Stomach (tissue), 9 donors: ENCODE data around the gene CSGALNACT2. TPM values are rescaled to one million over a fixed set of nuclear protein-coding genes. Genes with fewer than 3 reads are reported as not detected.

Experiments
- DNase-seq, 2 donors: peaks; one replicate each; pipeline versions ENCODE4 v3.0.0 to v3.0.0-alpha.2; 2013 to 2019
- H3K27ac ChIP-seq, 5 donors: fragments of 200-600 bp in 4 of 5; sonication (generic) in 4 of 5; one replicate each; pipeline ENCODE4 v1.5.1; 2013 to 2019; ENCODE audit warnings: mild to moderate bottlenecking in 1 of 5, moderate library complexity in 1 of 5
- H3K27me3 ChIP-seq, 3 donors: fragments of 200-600 bp; sonication (generic); one replicate each; pipeline ENCODE4 v1.5.1; 2017 to 2019; ENCODE audit warnings: mixed run types in 1 of 3
- H3K36me3 ChIP-seq, 4 donors: fragments of 200-600 bp; sonication (generic); 1 replicate in 3 of 4; 2 replicates in 1 of 4; pipeline ENCODE4 v1.5.1; 2016 to 2019
- H3K4me1 ChIP-seq, 4 donors: fragments of 200-600 bp; sonication (generic); one replicate each; pipeline ENCODE4 v1.5.1; 2016 to 2019
- H3K4me3 ChIP-seq, 4 donors: fragments of 200-600 bp; sonication (generic) in 3 of 4; one replicate each; pipeline ENCODE4 v1.5.1; 2016 to 2019; ENCODE audit warnings: mild to moderate bottlenecking in 1 of 4
- H3K9me3 ChIP-seq, 4 donors: fragments of 200-600 bp; sonication (generic); one replicate each; pipeline ENCODE4 v1.5.1; 2016 to 2019
- EP300 ChIP-seq: sonication (generic); formaldehyde crosslinking; IDR thresholded peaks from one replicate; pipeline ENCODE4 v1.6.1; 2017; ENCODE audit warnings: antibody characterized with exemption
- POLR2A ChIP-seq, 4 donors: fragments of 450-650 bp; IDR thresholded peaks; one replicate each; pipeline ENCODE4 v1.6.1; 2016; ENCODE audit warnings: antibody characterized with exemption in 4 of 4, control low read depth in 2 of 4, mild to moderate bottlenecking in 1 of 4, moderate library complexity in 1 of 4
- POLR2AphosphoS5 ChIP-seq, 3 donors: sonication (generic); formaldehyde crosslinking; IDR thresholded peaks; one replicate each; pipeline ENCODE4 v1.6.1; 2016; ENCODE audit warnings: antibody characterized with exemption in 3 of 3
- WGBS, 5 donors: extraction: QIAGEN DNeasy Blood & Tissue Kit in 3 of 5; methylation state at CpG; one replicate each; pipeline versions ENCODE4 v1.1.5 to v1.1.7; 2013 to 2018; 5-methylcytosine and 5-hydroxymethylcytosine counted together
- intact Hi-C: fragments of 100-400 bp; cut with DNase I; formaldehyde crosslinking; loops from one replicate; pipeline ENCODE4 v1.15.1; 2023; ENCODE audit warnings: low total_unique reads
- polyA plus RNA-seq, 3 donors: library from polyadenylated mRNA; stranded (reverse); fragments of 200-250 nt; gene quantifications; one replicate each; pipeline ENCODE4 v1.2.3, GENCODE V29; 2013
- total RNA-seq, 5 donors: library from RNA; depleted of rRNA; stranded (reverse); fragments of >200 nt; gene quantifications; one replicate each; pipeline versions ENCODE4 v1.1.0 to v1.2.3, GENCODE V29; 2014 to 2016
- TF ChIP-seq, protein P1 (sequence below), 7 experiments: fragments of 450-650 bp in 4 of 7; fragments of 200-600 bp in 3 of 7; sonication (generic) in 3 of 7; IDR thresholded peaks; one replicate each; pipeline ENCODE4 v1.5.1; 2016 to 2019; ENCODE audit warnings: antibody characterized with exemption in 7 of 7, control low read depth in 2 of 7, mild to moderate bottlenecking in 1 of 7
- donor health status: healthy with polysubstance abuse.
- donor health status: Bipolar disorder and iron deficiency.
- donor health status: healthy.

Gene CSGALNACT2
- total and polyA plus RNA-seq, 8 donors = 2.0 to 30.1 (median 7.8) TPM

DNA sequence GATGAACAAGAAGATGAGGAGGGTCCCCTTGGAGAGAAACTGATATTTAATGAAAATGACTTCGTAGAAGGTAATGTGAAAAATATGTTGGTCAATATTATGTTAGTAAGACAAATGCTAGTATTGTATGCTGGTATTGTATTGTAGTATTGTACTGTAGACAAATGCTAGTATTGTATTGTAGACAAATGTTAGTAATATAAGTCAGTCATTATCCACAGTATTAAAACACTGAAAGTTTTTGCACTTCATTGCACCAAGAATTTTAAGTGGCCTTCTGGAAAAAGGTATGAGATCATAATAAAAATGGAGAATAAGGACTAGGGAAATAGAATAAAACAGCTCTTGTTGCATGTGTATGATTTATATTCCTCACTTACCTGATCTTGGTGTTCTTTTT is 17.5 kb downstream of the CSGALNACT2 start:
- WGBS, 5 donors = 85 to 91% (median 88%) methylated on average over 1 of the region's 1 CpG
- intact Hi-C loops = no loop called here
- Histone ChIP-seq H3K9me3 (no peaks in the 10 kb centered on the region), H3K4me1 (peaks cover 0 to 66% (median 26%) of the 10 kb centered on the region in 4 donors), H3K4me3 (no peak overlapping the region), H3K27me3 (no peaks in the 10 kb centered on the region), H3K36me3 (no peaks in the 10 kb centered on the region), H3K27ac (no peak overlapping the region)
- TF ChIP-seq EP300 (no peak), POLR2A (IDR thresholded peaks at IDR 0.05) (no peak), POLR2AphosphoS5 (IDR thresholded peaks at IDR 0.05) (no peak)
- TF ChIP-seq, protein P1, sequence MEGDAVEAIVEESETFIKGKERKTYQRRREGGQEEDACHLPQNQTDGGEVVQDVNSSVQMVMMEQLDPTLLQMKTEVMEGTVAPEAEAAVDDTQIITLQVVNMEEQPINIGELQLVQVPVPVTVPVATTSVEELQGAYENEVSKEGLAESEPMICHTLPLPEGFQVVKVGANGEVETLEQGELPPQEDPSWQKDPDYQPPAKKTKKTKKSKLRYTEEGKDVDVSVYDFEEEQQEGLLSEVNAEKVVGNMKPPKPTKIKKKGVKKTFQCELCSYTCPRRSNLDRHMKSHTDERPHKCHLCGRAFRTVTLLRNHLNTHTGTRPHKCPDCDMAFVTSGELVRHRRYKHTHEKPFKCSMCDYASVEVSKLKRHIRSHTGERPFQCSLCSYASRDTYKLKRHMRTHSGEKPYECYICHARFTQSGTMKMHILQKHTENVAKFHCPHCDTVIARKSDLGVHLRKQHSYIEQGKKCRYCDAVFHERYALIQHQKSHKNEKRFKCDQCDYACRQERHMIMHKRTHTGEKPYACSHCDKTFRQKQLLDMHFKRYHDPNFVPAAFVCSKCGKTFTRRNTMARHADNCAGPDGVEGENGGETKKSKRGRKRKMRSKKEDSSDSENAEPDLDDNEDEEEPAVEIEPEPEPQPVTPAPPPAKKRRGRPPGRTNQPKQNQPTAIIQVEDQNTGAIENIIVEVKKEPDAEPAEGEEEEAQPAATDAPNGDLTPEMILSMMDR (IDR thresholded peaks at IDR 0.05) = no peak
- no peak for DNase-seq

DNA sequence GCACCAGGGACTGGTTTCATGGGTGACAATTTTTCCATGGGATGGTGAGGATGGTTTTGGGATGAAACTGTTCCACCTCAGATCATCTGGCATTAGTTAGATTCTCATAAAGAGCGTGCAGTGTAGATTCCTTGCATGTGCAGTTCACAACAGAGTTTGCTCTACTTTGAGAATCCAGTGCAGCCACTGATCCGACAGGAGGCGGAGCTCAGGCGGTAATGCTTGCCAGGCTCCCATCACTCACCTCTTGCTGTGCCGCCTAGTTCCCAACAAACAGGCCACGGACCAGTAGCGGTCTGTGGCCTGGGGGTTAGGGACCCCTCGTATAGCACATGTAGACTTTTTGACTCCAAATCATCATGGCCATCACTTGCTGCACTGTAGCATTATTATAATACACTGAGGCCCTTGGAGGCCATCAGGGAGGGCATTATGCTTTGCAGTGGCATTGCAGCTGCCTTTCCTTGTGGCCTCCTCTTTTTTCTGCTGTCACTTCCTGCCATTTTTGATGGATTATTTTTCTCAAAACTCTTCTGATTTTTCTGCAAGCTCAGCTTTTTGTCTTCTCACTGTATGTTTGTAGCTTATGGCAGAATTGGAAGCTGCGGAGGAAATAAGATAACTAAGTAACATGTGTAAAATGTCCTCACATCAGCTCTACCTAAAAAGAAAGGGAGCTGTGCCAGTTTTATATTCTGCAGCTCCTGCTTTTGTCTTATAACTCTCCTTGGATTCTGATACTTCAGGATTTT is 18.5 kb downstream of the CSGALNACT2 start:
- no peak for DNase-seq
- TF ChIP-seq EP300 = no peak
- 80 to 97% (median 84%) methylated on average over 5 to 9 of the region's 9 CpGs for WGBS, 5 donors
- H3K4me1 ChIP-seq = peaks cover 0 to 67% (median 23%) of the 10 kb centered on the region in 4 donors
- peaks cover 0 to 9% (median 6%) of the 10 kb centered on the region in 4 donors for H3K36me3 ChIP-seq
- intact Hi-C loops = no loop called here
- no peaks in the 10 kb centered on the region for H3K9me3 ChIP-seq
- H3K27me3 ChIP-seq = no peaks in the 10 kb centered on the region
- H3K27ac ChIP-seq = no peak overlapping the region
- no peak overlapping the region for H3K4me3 ChIP-seq

DNA sequence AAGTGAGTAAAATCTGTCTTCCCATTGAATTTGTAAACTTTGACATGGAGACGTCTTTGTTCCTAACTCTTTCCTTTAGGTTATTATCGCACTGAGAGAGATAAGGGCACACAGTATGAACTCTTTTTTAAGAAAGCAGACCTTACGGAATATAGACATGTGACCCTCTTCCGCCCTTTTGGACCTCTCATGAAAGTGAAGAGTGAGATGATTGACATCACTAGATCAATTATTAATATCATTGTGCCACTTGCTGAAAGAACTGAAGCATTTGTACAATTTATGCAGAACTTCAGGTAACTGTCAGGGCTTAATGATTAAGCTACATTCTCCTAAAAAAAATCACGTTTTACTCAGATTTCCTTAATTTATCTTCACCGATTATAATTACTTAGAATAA is 20.4 kb downstream of the CSGALNACT2 start:
- Histone ChIP-seq H3K9me3 (no peaks in the 10 kb centered on the region), H3K27me3 (no peaks in the 10 kb centered on the region), H3K27ac (no peak overlapping the region), H3K36me3 (peaks cover 0 to 27% (median 23%) of the 10 kb centered on the region in 4 donors), H3K4me1 (peaks cover 0 to 50% (median 21%) of the 10 kb centered on the region in 4 donors), H3K4me3 (no peak overlapping the region)
- no peak for TF ChIP-seq POLR2A (IDR thresholded peaks at IDR 0.05)
- TF ChIP-seq EP300 = no peak
- no peak for TF ChIP-seq POLR2AphosphoS5 (IDR thresholded peaks at IDR 0.05)
- TF ChIP-seq, protein P1 (IDR thresholded peaks at IDR 0.05) = no peak
- no peak for DNase-seq
- WGBS, 5 donors = 65 to 91% (median 83%) methylated on average over 6 of the region's 6 CpGs
- intact Hi-C loops = no loop called here

DNA sequence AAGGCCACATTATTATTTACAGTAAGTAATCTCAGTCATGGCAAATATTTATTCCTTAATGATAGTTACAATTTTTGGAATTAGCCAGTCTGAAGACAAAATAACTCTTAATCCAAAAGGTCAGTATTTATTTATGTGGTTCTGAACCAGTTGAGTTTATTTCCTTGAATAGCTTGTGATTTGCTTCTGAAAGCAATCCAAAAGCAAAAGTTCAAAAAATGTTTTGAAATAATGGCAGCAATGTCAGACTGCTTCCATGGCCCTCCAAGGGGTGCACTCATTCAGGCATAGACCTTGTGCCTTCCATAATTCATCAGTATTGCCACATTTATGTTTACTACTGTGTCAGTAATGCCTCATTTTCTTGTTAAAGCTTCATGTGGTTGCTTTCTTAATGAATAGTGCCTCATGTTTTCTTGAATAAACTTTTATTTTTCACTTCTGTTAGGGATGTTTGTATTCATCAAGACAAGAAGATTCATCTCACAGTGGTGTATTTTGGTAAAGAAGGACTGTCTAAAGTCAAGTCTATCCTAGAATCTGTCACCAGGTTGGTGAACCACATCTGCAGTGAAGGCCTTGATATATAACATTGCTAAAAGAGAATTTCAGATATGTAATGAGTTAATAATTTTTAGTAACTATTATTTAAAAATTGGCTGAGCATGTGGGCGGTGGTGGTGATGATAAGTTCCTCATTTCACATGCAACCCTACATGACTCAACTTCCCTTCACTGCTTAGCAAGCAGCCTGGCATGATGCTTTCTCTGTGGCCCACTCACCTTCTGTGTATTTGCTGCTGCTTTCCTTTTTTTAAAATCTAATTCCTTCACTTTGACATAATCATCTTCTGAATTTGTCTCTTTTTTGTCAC is 22.0 kb downstream of the CSGALNACT2 start:
- no peak overlapping the region for H3K4me3 ChIP-seq
- no peak for DNase-seq
- peaks cover 6 to 38% (median 26%) of the 10 kb centered on the region in 4 donors for H3K36me3 ChIP-seq
- peak overlapping the region in 2 of 5 donors; percentile 33 to 52 for H3K27ac ChIP-seq
- 55 to 80% (median 78%) methylated on average over 1 of the region's 1 CpG for WGBS, 5 donors
- peak in 1 of 3 donors; percentile 25 for TF ChIP-seq POLR2AphosphoS5 (IDR thresholded peaks at IDR 0.05)
- TF ChIP-seq POLR2A (IDR thresholded peaks at IDR 0.05) = no peak
- TF ChIP-seq EP300 = no peak
- TF ChIP-seq, protein P1 (IDR thresholded peaks at IDR 0.05) = no peak
- H3K4me1 ChIP-seq = peaks cover 0 to 36% (median 19%) of the 10 kb centered on the region in 4 donors
- H3K9me3 ChIP-seq = no peaks in the 10 kb centered on the region
- intact Hi-C loops = no loop called here
- H3K27me3 ChIP-seq = no peaks in the 10 kb centered on the region
